ENCODE measurements around the gene PAX7. TPM values are rescaled to one million over a fixed set of nuclear protein-coding genes. Genes with fewer than 3 reads are reported as not detected.

The PAX7 gene
- total RNA-seq, 1 experiment from 2014 or later: 0.24 TPM

DNA sequence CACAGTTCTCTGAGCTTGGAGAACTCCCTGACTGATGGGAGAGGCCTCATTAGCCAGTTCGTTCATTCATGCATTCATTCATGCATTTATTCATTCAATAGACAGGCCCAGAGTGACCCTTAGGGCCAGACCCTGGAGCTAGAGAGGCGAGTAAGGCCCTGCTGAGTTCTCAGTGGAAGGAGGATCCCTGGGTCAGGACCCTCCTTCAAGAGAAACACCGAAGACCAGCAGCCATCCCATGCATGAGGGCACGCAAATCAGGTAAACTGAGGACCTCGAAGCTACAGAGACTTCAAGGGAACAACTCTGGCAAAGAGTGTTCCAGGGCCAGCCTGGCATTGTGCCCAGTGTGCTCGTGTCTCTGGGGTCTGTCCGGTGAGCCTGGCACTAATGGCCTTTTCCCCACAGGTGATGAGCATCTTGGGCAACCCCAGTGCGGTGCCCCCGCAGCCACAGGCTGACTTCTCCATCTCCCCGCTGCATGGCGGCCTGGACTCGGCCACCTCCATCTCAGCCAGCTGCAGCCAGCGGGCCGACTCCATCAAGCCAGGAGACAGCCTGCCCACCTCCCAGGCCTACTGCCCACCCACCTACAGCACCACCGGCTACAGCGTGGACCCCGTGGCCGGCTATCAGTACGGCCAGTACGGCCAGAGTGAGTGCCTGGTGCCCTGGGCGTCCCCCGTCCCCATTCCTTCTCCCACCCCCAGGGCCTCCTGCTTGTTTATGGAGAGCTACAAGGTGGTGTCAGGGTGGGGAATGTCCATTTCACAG is 104.8 kb downstream of the PAX7 start:
- ATAC-seq: no peak
- ChIA-PET CTCF (interaction anchor here (1.1 kb wide), 2 partner anchors 9 to 74 kb away, joined by 3 read pairs; no protein-coding TSS in a partner anchor), POLR2A (no interaction called here)
- no peak for DNase-seq (ENCODE audit: low spot score)
- no peaks in the 10 kb centered on the region for H3K36me3 Mint-ChIP-seq
- no peak overlapping the region for H3K27ac Mint-ChIP-seq
- no peak overlapping the region for H3K4me3 Mint-ChIP-seq
- H3K27me3 Mint-ChIP-seq (ENCODE audit: low read depth): peaks cover 2% of the 10 kb centered on the region; the same call in 1 of the 2 replicates
- H3K4me1 Mint-ChIP-seq: peaks cover 3% of the 10 kb centered on the region; the same call in 1 of the 2 replicates
- no peak for TF ChIP-seq FOXP1 (CRISPR knock-in tag; IDR thresholded peaks at IDR 0.05; ENCODE audit: borderline replicate concordance)
- TF ChIP-seq RORB (CRISPR knock-in tag; IDR thresholded peaks at IDR 0.05): no peak
- TF ChIP-seq EMX1 (CRISPR knock-in tag; IDR thresholded peaks at IDR 0.05): no peak
- no peak for TF ChIP-seq NFE2L1 (CRISPR knock-in tag; IDR thresholded peaks at IDR 0.05)
- TF ChIP-seq TEAD1 (CRISPR knock-in tag; IDR thresholded peaks at IDR 0.05): no peak
- TF ChIP-seq ZNF263 (CRISPR knock-in tag; IDR thresholded peaks at IDR 0.05; ENCODE audit: low read depth): no peak
- TF ChIP-seq NFATC4 (CRISPR knock-in tag; IDR thresholded peaks at IDR 0.05): no peak
- TF ChIP-seq ZNF317 (CRISPR knock-in tag; IDR thresholded peaks at IDR 0.05; ENCODE audit: borderline replicate concordance, low read depth): no peak
- no peak for TF ChIP-seq ETV6 (CRISPR knock-in tag; IDR thresholded peaks at IDR 0.05)
- no peak for TF ChIP-seq TCF7 (CRISPR knock-in tag; IDR thresholded peaks at IDR 0.05; ENCODE audit: low read depth)
- no peak for TF ChIP-seq MXD4 (CRISPR knock-in tag; IDR thresholded peaks at IDR 0.05; ENCODE audit: borderline replicate concordance)
- TF ChIP-seq ZNF121 (CRISPR knock-in tag; IDR thresholded peaks at IDR 0.05): no peak
- TF ChIP-seq, protein P1, sequence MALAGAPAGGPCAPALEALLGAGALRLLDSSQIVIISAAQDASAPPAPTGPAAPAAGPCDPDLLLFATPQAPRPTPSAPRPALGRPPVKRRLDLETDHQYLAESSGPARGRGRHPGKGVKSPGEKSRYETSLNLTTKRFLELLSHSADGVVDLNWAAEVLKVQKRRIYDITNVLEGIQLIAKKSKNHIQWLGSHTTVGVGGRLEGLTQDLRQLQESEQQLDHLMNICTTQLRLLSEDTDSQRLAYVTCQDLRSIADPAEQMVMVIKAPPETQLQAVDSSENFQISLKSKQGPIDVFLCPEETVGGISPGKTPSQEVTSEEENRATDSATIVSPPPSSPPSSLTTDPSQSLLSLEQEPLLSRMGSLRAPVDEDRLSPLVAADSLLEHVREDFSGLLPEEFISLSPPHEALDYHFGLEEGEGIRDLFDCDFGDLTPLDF (CRISPR knock-in tag; IDR thresholded peaks at IDR 0.05): no peak
- TF ChIP-seq, protein P2, sequence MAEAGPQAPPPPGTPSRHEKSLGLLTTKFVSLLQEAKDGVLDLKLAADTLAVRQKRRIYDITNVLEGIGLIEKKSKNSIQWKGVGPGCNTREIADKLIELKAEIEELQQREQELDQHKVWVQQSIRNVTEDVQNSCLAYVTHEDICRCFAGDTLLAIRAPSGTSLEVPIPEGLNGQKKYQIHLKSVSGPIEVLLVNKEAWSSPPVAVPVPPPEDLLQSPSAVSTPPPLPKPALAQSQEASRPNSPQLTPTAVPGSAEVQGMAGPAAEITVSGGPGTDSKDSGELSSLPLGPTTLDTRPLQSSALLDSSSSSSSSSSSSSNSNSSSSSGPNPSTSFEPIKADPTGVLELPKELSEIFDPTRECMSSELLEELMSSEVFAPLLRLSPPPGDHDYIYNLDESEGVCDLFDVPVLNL (CRISPR knock-in tag; IDR thresholded peaks at IDR 0.05; ENCODE audit: borderline replicate concordance, low read depth): no peak
- no peak for TF ChIP-seq ZNF396 (CRISPR knock-in tag; IDR thresholded peaks at IDR 0.05; ENCODE audit: borderline replicate concordance)
- TF ChIP-seq ESRRA (CRISPR knock-in tag; IDR thresholded peaks at IDR 0.05; ENCODE audit: borderline replicate concordance): no peak
- TF ChIP-seq, protein P3, sequence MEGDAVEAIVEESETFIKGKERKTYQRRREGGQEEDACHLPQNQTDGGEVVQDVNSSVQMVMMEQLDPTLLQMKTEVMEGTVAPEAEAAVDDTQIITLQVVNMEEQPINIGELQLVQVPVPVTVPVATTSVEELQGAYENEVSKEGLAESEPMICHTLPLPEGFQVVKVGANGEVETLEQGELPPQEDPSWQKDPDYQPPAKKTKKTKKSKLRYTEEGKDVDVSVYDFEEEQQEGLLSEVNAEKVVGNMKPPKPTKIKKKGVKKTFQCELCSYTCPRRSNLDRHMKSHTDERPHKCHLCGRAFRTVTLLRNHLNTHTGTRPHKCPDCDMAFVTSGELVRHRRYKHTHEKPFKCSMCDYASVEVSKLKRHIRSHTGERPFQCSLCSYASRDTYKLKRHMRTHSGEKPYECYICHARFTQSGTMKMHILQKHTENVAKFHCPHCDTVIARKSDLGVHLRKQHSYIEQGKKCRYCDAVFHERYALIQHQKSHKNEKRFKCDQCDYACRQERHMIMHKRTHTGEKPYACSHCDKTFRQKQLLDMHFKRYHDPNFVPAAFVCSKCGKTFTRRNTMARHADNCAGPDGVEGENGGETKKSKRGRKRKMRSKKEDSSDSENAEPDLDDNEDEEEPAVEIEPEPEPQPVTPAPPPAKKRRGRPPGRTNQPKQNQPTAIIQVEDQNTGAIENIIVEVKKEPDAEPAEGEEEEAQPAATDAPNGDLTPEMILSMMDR (IDR thresholded peaks at IDR 0.05): no peak
- no peaks in the 10 kb centered on the region for H3K9me3 Mint-ChIP-seq

DNA sequence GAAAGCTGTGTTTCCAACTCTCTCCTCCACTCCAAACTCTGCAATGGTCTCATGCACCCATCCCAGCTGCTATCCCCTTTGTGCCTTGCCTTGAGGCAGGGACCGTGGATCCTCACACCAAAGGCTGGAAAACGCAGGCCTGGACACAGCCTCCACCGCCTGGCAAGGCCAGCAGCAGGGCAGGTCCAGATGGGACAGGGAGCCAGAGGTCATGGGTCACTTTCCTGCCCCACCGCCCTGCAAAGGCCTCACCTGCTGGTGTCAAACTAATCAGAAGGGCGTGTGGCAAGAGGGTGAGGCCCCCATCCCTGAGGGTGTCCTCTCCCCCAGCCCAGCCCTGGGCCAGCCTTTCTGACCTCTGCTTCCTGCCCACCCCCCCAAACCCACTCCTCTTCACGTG is 106.3 kb downstream of the PAX7 start:
- DNase-seq (ENCODE audit: low spot score): no peak
- peaks cover 8% of the 10 kb centered on the region; the same call in 1 of the 2 replicates for H3K27me3 Mint-ChIP-seq (ENCODE audit: low read depth)
- H3K4me1 Mint-ChIP-seq: peaks cover 3% of the 10 kb centered on the region; the same call in 1 of the 2 replicates
- no peaks in the 10 kb centered on the region for H3K36me3 Mint-ChIP-seq
- no peaks in the 10 kb centered on the region for H3K9me3 Mint-ChIP-seq
- POLR2A ChIA-PET: no interaction called here
- CTCF ChIA-PET: no interaction called here
- no peak for ATAC-seq
- no peak overlapping the region for H3K4me3 Mint-ChIP-seq
- H3K27ac Mint-ChIP-seq: no peak overlapping the region
- TF ChIP-seq, protein P4, sequence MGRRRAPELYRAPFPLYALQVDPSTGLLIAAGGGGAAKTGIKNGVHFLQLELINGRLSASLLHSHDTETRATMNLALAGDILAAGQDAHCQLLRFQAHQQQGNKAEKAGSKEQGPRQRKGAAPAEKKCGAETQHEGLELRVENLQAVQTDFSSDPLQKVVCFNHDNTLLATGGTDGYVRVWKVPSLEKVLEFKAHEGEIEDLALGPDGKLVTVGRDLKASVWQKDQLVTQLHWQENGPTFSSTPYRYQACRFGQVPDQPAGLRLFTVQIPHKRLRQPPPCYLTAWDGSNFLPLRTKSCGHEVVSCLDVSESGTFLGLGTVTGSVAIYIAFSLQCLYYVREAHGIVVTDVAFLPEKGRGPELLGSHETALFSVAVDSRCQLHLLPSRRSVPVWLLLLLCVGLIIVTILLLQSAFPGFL (CRISPR knock-in tag; IDR thresholded peaks at IDR 0.05; ENCODE audit: borderline replicate concordance): no peak
- TF ChIP-seq, protein P5, sequence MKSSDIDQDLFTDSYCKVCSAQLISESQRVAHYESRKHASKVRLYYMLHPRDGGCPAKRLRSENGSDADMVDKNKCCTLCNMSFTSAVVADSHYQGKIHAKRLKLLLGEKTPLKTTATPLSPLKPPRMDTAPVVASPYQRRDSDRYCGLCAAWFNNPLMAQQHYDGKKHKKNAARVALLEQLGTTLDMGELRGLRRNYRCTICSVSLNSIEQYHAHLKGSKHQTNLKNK (CRISPR knock-in tag; IDR thresholded peaks at IDR 0.05): no peak
- TF ChIP-seq, protein P6, sequence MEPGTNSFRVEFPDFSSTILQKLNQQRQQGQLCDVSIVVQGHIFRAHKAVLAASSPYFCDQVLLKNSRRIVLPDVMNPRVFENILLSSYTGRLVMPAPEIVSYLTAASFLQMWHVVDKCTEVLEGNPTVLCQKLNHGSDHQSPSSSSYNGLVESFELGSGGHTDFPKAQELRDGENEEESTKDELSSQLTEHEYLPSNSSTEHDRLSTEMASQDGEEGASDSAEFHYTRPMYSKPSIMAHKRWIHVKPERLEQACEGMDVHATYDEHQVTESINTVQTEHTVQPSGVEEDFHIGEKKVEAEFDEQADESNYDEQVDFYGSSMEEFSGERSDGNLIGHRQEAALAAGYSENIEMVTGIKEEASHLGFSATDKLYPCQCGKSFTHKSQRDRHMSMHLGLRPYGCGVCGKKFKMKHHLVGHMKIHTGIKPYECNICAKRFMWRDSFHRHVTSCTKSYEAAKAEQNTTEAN (CRISPR knock-in tag; IDR thresholded peaks at IDR 0.05): no peak
- TF ChIP-seq, protein P7, sequence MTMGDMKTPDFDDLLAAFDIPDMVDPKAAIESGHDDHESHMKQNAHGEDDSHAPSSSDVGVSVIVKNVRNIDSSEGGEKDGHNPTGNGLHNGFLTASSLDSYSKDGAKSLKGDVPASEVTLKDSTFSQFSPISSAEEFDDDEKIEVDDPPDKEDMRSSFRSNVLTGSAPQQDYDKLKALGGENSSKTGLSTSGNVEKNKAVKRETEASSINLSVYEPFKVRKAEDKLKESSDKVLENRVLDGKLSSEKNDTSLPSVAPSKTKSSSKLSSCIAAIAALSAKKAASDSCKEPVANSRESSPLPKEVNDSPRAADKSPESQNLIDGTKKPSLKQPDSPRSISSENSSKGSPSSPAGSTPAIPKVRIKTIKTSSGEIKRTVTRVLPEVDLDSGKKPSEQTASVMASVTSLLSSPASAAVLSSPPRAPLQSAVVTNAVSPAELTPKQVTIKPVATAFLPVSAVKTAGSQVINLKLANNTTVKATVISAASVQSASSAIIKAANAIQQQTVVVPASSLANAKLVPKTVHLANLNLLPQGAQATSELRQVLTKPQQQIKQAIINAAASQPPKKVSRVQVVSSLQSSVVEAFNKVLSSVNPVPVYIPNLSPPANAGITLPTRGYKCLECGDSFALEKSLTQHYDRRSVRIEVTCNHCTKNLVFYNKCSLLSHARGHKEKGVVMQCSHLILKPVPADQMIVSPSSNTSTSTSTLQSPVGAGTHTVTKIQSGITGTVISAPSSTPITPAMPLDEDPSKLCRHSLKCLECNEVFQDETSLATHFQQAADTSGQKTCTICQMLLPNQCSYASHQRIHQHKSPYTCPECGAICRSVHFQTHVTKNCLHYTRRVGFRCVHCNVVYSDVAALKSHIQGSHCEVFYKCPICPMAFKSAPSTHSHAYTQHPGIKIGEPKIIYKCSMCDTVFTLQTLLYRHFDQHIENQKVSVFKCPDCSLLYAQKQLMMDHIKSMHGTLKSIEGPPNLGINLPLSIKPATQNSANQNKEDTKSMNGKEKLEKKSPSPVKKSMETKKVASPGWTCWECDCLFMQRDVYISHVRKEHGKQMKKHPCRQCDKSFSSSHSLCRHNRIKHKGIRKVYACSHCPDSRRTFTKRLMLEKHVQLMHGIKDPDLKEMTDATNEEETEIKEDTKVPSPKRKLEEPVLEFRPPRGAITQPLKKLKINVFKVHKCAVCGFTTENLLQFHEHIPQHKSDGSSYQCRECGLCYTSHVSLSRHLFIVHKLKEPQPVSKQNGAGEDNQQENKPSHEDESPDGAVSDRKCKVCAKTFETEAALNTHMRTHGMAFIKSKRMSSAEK (CRISPR knock-in tag; IDR thresholded peaks at IDR 0.05; ENCODE audit: borderline replicate concordance): no peak
- TF ChIP-seq FOXK1 (CRISPR knock-in tag; IDR thresholded peaks at IDR 0.05) (no peak), RORB (CRISPR knock-in tag; IDR thresholded peaks at IDR 0.05) (no peak), GABPB1 (CRISPR knock-in tag; IDR thresholded peaks at IDR 0.05) (no peak)
